ENCODE data around the gene PID1. TPM values are rescaled to one million over a fixed set of nuclear protein-coding genes. Genes with fewer than 3 reads are reported as not detected.

Gene PID1
- total RNA-seq, 1 experiment from 2014 or later: 2.9 TPM

- in situ Hi-C loops (cut with HindIII; ENCODE audit: low pct_unique_long_range_greater_than_20kb, low sequenced_read_pairs): no loop called here
- TF ChIP-seq REST (IDR thresholded peaks at IDR 0.05; ENCODE audit: insufficient read depth in 1 of 2, low read depth in 2 of 2, low read length in 1 of 2) (no peak), SIN3A (IDR thresholded peaks at IDR 0.05; ENCODE audit: borderline replicate concordance, insufficient read depth, low read depth, low read length) (no peak), CTCF (IDR thresholded peaks at IDR 0.05) (no peak)
- DNase-seq (ENCODE audit: low read depth, low spot score): no peak
Measured at GRCh38 chr2:229130522-229130921, 140.6 kb downstream of the PID1 start.

DNA sequence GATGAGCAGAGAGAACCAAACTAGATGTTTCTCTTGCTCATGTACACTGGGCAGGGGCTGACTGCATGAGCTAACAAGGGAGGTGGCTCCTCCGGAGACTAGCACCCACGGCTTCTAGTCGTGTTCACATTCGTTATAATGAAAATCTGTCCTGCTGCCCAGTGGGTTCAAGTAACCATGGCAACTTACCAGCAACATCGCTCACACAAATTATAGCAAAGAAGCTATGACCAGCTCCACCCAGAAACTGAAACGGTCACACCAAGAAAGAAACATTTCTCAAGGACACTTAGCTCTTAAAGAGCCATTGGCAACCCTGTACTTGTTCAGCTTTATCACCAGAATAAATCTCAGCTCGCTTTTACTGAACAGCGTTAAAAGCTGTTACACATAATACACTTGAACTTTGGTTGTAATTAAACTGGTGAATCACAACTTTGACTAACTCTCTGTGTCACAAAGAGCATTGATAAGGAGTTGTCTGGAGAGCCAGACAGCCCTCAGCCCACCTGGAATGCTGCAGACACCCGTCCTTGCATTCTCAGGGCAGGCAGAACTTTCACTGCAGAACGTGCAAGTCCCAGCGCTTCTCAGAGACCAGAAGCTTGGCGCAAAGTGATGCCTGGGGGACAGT is 141.2 kb downstream of the PID1 start:
- DNase-seq (ENCODE audit: low read depth, low spot score): no peak
- H3K27ac ChIP-seq (ENCODE audit: low read length): no peak overlapping the region
- CTCF ChIA-PET: interaction anchor here (0.6 kb wide), 1 partner anchor 12 kb away, joined by 4 read pairs; no protein-coding TSS in a partner anchor
- no peaks in the 10 kb centered on the region for H3K36me3 ChIP-seq (ENCODE audit: control insufficient read depth, insufficient read depth, low read length)
- no peak for TF ChIP-seq SIN3A (IDR thresholded peaks at IDR 0.05; ENCODE audit: borderline replicate concordance, insufficient read depth, low read depth, low read length)
- TF ChIP-seq POLR2AphosphoS5 (IDR thresholded peaks at IDR 0.05; ENCODE audit: low read depth, low read length): no peak
- TF ChIP-seq TCF7L2 (IDR thresholded peaks at IDR 0.05; ENCODE audit: low read depth, low read length): no peak
- no peak for TF ChIP-seq REST (IDR thresholded peaks at IDR 0.05; ENCODE audit: insufficient read depth in 1 of 2, low read depth in 2 of 2, low read length in 1 of 2)
- no peak for TF ChIP-seq CTCF (IDR thresholded peaks at IDR 0.05)
- POLR2A ChIA-PET: no interaction called here
- intact Hi-C loops (cut with micrococcal nuclease; ENCODE audit: unreplicated experiment) (loop anchor here (5.0 to 10.0 kb wide), 2 partner anchors 295 to 457 kb away; no protein-coding TSS in a partner anchor), in situ Hi-C loops (cut with HindIII; ENCODE audit: low pct_unique_long_range_greater_than_20kb, low sequenced_read_pairs) (no loop called here)
- no TSS peak for BruUV-seq (replicated peaks)
- H3K4me3 ChIP-seq (ENCODE audit: low read depth in 2 of 2, low read length in 2 of 2): no peak overlapping the region
- H3K9me3 ChIP-seq (ENCODE audit: control insufficient read depth, insufficient read depth, low read depth, low read length): no peaks in the 10 kb centered on the region
- H3K4me1 ChIP-seq (ENCODE audit: control insufficient read depth, insufficient read depth, low read length): peaks cover 5% of the 10 kb centered on the region; the same call in 1 of the 2 replicates
- no peak for ATAC-seq
- H3K27me3 ChIP-seq (ENCODE audit: control insufficient read depth, insufficient read depth, low read length): no peaks in the 10 kb centered on the region; the same call in 1 of the 2 replicates

More at GRCh38 chr2:229130522-229130921, 140.6 kb downstream of the PID1 start:
- peaks cover 5% of the 10 kb centered on the region; the same call in 1 of the 2 replicates for H3K4me1 ChIP-seq (ENCODE audit: control insufficient read depth, insufficient read depth, low read length)
- intact Hi-C loops (cut with micrococcal nuclease; ENCODE audit: unreplicated experiment): loop anchor here (5.0 to 10.0 kb wide), 2 partner anchors 294 to 457 kb away; no protein-coding TSS in a partner anchor
- no peaks in the 10 kb centered on the region; the same call in 1 of the 2 replicates for H3K27me3 ChIP-seq (ENCODE audit: control insufficient read depth, insufficient read depth, low read length)
- no peaks in the 10 kb centered on the region for H3K9me3 ChIP-seq (ENCODE audit: control insufficient read depth, insufficient read depth, low read depth, low read length)
- no peak overlapping the region for H3K4me3 ChIP-seq (ENCODE audit: low read depth in 2 of 2, low read length in 2 of 2)
- H3K27ac ChIP-seq (ENCODE audit: low read length): no peak overlapping the region
- BruUV-seq (replicated peaks): no TSS peak
- H3K36me3 ChIP-seq (ENCODE audit: control insufficient read depth, insufficient read depth, low read length): no peaks in the 10 kb centered on the region
- ATAC-seq: no peak
- ChIA-PET POLR2A (no interaction called here), CTCF (interaction anchor here (0.6 kb wide), 1 partner anchor 11 kb away, joined by 4 read pairs; no protein-coding TSS in a partner anchor)

Data from Panc1 (cell line).